Uterus (tissue), 2 donors: ENCODE data around the gene BCAS2.

ENCODE experiments used
- POLR2A ChIP-seq, 2 donors: fragments of 450-650 bp; IDR thresholded peaks; one replicate each; pipeline ENCODE4 v1.6.1; 2016; ENCODE audit warnings: antibody characterized with exemption in 2 of 2, mild to moderate bottlenecking in 1 of 2, moderate library complexity in 1 of 2
- TF ChIP-seq, protein P1 (sequence below), 4 experiments: fragments of 200-600 bp in 2 of 4; fragments of 450-650 bp in 2 of 4; sonication (generic) in 2 of 4; IDR thresholded peaks; one replicate each; pipeline ENCODE4 v1.5.1; 2016 to 2019; ENCODE audit warnings: antibody characterized with exemption in 4 of 4, mild to moderate bottlenecking in 2 of 4, moderate library complexity in 1 of 4

DNA sequence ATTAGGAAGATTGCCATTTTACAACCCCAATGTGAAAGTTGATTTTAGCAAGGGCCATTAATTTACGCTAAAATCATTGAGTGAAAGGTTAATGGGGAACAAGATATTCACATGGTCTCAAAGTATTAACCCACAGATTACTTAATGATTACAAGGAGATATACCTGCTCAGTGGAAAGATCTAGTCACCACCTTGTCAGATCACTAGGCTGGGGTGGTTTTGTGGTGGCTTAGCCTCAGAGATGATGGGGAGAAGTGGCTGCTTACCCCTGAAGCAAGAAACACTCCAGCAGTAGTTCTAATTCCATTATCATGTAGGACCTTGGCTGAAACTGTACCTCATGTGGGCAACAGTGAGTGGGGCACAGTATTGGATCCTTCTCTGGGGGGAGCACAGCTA, 50.3 kb downstream of the BCAS2 start:
- TF ChIP-seq, protein P1, sequence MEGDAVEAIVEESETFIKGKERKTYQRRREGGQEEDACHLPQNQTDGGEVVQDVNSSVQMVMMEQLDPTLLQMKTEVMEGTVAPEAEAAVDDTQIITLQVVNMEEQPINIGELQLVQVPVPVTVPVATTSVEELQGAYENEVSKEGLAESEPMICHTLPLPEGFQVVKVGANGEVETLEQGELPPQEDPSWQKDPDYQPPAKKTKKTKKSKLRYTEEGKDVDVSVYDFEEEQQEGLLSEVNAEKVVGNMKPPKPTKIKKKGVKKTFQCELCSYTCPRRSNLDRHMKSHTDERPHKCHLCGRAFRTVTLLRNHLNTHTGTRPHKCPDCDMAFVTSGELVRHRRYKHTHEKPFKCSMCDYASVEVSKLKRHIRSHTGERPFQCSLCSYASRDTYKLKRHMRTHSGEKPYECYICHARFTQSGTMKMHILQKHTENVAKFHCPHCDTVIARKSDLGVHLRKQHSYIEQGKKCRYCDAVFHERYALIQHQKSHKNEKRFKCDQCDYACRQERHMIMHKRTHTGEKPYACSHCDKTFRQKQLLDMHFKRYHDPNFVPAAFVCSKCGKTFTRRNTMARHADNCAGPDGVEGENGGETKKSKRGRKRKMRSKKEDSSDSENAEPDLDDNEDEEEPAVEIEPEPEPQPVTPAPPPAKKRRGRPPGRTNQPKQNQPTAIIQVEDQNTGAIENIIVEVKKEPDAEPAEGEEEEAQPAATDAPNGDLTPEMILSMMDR (IDR thresholded peaks at IDR 0.05), result no peak
- no peak for TF ChIP-seq POLR2A (IDR thresholded peaks at IDR 0.05)
